Upper lobe of left lung (tissue), 6 donors: ENCODE results near the gene AHRR. TPM values are rescaled to one million over a fixed set of nuclear protein-coding genes. Genes with fewer than 3 reads are reported as not detected.

Source experiments
- ATAC-seq, 2 donors: fragments of 200-7000 bp; cut with Tn5 transposase; one replicate each; pipeline ENCODE4 v1.9.1; 2022; ENCODE audit warnings: mild to moderate bottlenecking in 2 of 2, moderate library complexity in 2 of 2; ENCODE audit not compliant: low FRiP score in 2 of 2
- DNase-seq, 2 donors: peaks; one replicate each; pipeline ENCODE4 v3.0.0-alpha.2; 2019 to 2020
- H3K27ac ChIP-seq, 4 donors: fragments of 200-600 bp; sonication (generic); one replicate each; pipeline ENCODE4 v1.5.1; 2016 to 2019
- H3K27me3 ChIP-seq, 4 donors: fragments of 200-600 bp; sonication (generic); one replicate each; pipeline ENCODE4 v1.5.1; 2017 to 2019
- H3K36me3 ChIP-seq, 4 donors: fragments of 200-600 bp; sonication (generic); one replicate each; pipeline ENCODE4 v1.5.1; 2016 to 2019
- H3K4me1 ChIP-seq, 4 donors: fragments of 200-600 bp; sonication (generic); one replicate each; pipeline ENCODE4 v1.5.1; 2018 to 2019
- H3K4me3 ChIP-seq, 4 donors: fragments of 200-600 bp; sonication (generic); one replicate each; pipeline ENCODE4 v1.5.1; 2017 to 2019; ENCODE audit warnings: mild to moderate bottlenecking in 2 of 4, moderate library complexity in 1 of 4
- H3K9me3 ChIP-seq, 4 donors: fragments of 200-600 bp; sonication (generic); one replicate each; pipeline ENCODE4 v1.5.1; 2018 to 2019
- EP300 ChIP-seq, 4 donors: sonication (generic); formaldehyde crosslinking; IDR thresholded peaks; one replicate each; pipeline ENCODE4 v1.5.1; 2017; ENCODE audit warnings: antibody characterized with exemption in 4 of 4, control low read depth in 2 of 4
- POLR2A ChIP-seq, 4 donors: fragments of 450-650 bp; IDR thresholded peaks; one replicate each; pipeline ENCODE4 v1.5.1; 2016 to 2017; ENCODE audit warnings: antibody characterized with exemption in 4 of 4, mild to moderate bottlenecking in 2 of 4
- POLR2AphosphoS5 ChIP-seq, 2 donors: sonication (generic); formaldehyde crosslinking; IDR thresholded peaks; one replicate each; pipeline ENCODE4 v1.5.1; 2017; ENCODE audit warnings: antibody characterized with exemption in 2 of 2
- WGBS, 2 donors: methylation state at CpG; one replicate each; pipeline ENCODE4 v1.1.5; 2017 to 2018; 5-methylcytosine and 5-hydroxymethylcytosine counted together
- total RNA-seq, 6 donors: library from RNA; depleted of rRNA in 4 of 6; stranded (reverse); fragments of >200 nt in 4 of 6; gene quantifications; one replicate each; pipeline versions ENCODE4 v1.1.0 to v1.2.1, GENCODE V29; 2016 to 2021
- TF ChIP-seq, protein P1 (sequence below), 6 experiments: fragments of 450-650 bp in 4 of 6; fragments of 200-600 bp in 2 of 6; sonication (generic) in 2 of 6; IDR thresholded peaks; one replicate each; pipeline ENCODE4 v1.5.1; 2016 to 2019; ENCODE audit warnings: antibody characterized with exemption in 6 of 6
- donor health status: DM: no; HTN: no; CAD: no; lungs with moderate emphysema.
- donor health status: DM: no; HTN: yes; CAD: no; lungs with severe emphysema.

Gene AHRR
- total RNA-seq, 6 donors from 2014 or later = 1.3 to 8.6 (median 4.4) TPM

DNA sequence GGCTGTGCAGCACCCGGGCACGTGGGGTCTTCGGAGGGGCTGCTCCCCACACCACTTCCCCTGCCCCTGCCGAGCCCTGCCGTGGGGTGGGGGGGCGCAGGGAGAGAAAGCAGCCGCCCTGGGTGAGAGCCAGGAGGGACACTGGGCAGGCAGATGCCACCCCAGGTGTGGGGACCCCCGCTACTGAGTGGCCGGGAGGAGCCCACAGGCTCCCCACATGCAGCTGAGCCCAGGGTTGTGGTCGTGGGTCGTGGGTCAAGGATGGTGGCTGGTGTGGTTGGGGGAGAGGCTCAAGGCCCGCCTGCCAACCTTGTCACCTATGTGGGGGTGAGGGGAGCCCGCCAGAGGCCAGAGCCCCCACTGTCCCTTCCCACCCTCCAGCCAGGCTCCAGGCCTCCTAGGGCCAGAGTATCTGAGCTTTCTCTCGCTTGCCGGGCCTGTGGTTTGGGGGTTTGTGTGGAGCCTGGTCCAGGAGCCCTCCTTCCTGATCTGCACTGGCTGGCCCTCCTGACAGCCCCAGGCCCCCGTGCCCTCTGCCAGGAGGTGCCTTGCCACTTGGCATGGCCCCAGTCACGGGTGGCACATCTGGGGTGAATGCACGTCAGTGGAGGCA is 157.0 kb downstream of the AHRR start:
- Histone ChIP-seq H3K27ac (no peak overlapping the region), H3K4me1 (peaks cover 10 to 19% (median 14%) of the 10 kb centered on the region in 4 donors), H3K9me3 (no peaks in the 10 kb centered on the region), H3K36me3 (no peaks in the 10 kb centered on the region), H3K27me3 (peaks cover 0 to 42% (median 21%) of the 10 kb centered on the region in 4 donors), H3K4me3 (no peak overlapping the region)
- WGBS, 2 donors = 68 to 73% methylated on average over 10 to 18 of the region's 18 CpGs
- ATAC-seq (no peak), DNase-seq (peak in 1 of 2 donors; percentile 68)
- TF ChIP-seq, protein P1, sequence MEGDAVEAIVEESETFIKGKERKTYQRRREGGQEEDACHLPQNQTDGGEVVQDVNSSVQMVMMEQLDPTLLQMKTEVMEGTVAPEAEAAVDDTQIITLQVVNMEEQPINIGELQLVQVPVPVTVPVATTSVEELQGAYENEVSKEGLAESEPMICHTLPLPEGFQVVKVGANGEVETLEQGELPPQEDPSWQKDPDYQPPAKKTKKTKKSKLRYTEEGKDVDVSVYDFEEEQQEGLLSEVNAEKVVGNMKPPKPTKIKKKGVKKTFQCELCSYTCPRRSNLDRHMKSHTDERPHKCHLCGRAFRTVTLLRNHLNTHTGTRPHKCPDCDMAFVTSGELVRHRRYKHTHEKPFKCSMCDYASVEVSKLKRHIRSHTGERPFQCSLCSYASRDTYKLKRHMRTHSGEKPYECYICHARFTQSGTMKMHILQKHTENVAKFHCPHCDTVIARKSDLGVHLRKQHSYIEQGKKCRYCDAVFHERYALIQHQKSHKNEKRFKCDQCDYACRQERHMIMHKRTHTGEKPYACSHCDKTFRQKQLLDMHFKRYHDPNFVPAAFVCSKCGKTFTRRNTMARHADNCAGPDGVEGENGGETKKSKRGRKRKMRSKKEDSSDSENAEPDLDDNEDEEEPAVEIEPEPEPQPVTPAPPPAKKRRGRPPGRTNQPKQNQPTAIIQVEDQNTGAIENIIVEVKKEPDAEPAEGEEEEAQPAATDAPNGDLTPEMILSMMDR (IDR thresholded peaks at IDR 0.05) = no peak
- TF ChIP-seq EP300 (IDR thresholded peaks at IDR 0.05) (no peak), POLR2A (IDR thresholded peaks at IDR 0.05) (no peak), POLR2AphosphoS5 (IDR thresholded peaks at IDR 0.05) (no peak)

DNA sequence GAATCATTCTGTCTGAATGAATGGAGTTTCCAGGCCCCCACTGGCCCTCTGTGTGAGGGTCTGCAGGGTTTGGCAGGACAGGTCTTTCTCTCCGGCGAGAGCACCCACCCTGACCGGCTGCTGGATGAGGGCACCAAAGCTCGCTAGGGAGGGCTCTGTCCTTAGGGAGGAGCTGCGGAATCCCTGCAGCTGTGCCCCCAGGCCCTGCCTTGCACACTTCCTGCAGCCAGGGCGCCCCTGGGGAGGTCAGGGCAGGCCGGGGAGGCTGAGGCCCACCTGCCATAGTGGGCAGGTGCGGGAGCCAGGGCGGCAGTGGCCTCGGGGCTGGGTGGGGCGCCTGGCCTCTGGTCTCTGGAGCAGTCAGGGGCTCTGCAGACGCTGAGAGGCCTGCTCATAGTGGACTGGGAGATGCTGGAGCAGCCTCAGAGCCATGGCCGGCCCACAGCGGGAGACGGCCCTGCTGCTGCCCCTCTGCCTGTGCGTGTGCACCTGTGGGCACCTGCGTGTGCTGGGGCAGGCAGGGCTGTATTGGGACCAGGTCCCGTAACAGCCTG is 157.5 kb downstream of the AHRR start:
- ATAC-seq (no peak), DNase-seq (peak in 1 of 2 donors; percentile 79)
- Histone ChIP-seq H3K9me3 (no peaks in the 10 kb centered on the region), H3K4me3 (no peak overlapping the region), H3K36me3 (no peaks in the 10 kb centered on the region), H3K27me3 (peaks cover 0 to 42% (median 21%) of the 10 kb centered on the region in 4 donors), H3K27ac (no peak overlapping the region), H3K4me1 (peaks cover 7 to 13% (median 10%) of the 10 kb centered on the region in 4 donors)
- whole genome bisulfite sequencing, 2 donors = 73 to 93% methylated on average over 4 to 14 of the region's 18 CpGs
- TF ChIP-seq EP300 (IDR thresholded peaks at IDR 0.05) = no peak
- TF ChIP-seq POLR2A (IDR thresholded peaks at IDR 0.05) = no peak
- TF ChIP-seq, protein P1 (IDR thresholded peaks at IDR 0.05) = no peak

DNA sequence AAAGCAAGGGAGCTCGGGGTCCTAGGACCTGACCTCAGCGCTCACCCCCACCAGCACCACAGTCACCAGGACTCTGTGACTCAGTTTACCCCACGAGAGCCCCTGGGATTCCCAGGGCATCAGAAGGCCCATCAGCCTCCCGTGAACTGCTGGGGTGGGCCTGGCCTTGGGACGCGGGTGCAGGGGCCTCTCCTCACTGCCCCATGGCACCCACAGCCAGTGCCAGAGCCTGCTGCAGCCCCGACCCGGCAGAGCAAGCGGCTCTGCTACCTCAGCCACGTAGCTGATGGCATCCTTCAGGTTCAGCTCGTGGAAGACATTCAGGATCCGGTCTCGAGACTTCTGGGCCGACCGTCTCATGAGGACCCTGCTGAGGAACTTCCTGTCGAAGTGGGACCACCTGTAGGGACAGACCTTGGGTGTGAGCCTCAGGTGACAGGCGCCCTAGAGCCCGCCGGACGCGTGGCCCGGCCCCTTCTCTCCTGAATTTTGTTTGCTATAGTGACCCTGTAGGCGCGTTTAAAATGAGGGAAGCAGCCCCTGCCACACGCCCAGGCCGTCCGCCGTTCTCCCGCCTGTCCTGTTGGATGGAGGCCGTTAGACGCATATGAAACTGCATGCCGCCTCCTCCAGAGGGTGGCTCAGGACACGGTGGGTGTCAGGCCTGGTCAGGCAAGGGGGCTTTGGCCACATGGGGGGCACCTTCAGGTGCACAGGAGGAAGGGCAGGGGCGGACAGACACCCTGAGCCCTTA is 158.2 kb downstream of the AHRR start:
- H3K4me1 ChIP-seq = peaks cover 6 to 7% (median 6%) of the 10 kb centered on the region in 4 donors
- H3K4me3 ChIP-seq = no peak overlapping the region
- TF ChIP-seq, protein P1 (IDR thresholded peaks at IDR 0.05) = no peak
- no peak for TF ChIP-seq EP300 (IDR thresholded peaks at IDR 0.05)
- TF ChIP-seq POLR2AphosphoS5 (IDR thresholded peaks at IDR 0.05) = no peak
- ATAC-seq (no peak), DNase-seq (peak in 1 of 2 donors; percentile 69)
- H3K27me3 ChIP-seq = peaks cover 0 to 42% (median 20%) of the 10 kb centered on the region in 4 donors
- no peaks in the 10 kb centered on the region for H3K9me3 ChIP-seq
- H3K27ac ChIP-seq = no peak overlapping the region
- 62 to 82% methylated on average over 13 to 32 of the region's 34 CpGs for WGBS, 2 donors
- H3K36me3 ChIP-seq = no peaks in the 10 kb centered on the region

DNA sequence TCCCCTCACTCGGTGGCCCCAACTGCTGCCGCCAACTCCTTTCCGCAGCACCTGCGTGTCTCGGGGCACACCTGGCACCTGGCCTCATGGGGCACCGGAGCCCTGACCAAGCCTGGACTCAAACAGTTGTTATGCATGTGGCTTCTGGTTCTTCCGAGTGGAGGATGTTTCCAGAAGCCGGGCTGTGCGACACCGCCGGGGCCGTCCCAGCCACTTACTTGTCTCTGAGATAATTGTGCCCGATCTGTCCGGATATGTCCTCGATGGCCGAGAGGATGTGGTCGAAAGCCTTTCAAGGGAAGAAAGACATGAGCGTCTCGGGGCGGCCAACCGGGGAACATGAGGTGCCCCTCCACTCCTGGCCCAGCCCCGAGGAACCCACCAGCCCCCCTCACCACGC is 159.8 kb downstream of the AHRR start:
- Histone ChIP-seq H3K27me3 (peaks cover 0 to 31% (median 14%) of the 10 kb centered on the region in 4 donors), H3K9me3 (no peaks in the 10 kb centered on the region), H3K27ac (no peak overlapping the region), H3K4me3 (no peak overlapping the region), H3K4me1 (peaks cover 0 to 4% (median 0%) of the 10 kb centered on the region in 4 donors), H3K36me3 (no peaks in the 10 kb centered on the region)
- DNase-seq (peak in 1 of 2 donors; percentile 63), ATAC-seq (no peak)
- 79 to 89% methylated on average over 23 of the region's 23 CpGs for WGBS, 2 donors
- TF ChIP-seq, protein P1 (IDR thresholded peaks at IDR 0.05) = no peak
- no peak for TF ChIP-seq EP300 (IDR thresholded peaks at IDR 0.05)
- TF ChIP-seq POLR2A (IDR thresholded peaks at IDR 0.05) = no peak
